IMR-90 (cell line): Measurements from ENCODE around the gene ITPR2. TPM values are rescaled to one million over a fixed set of nuclear protein-coding genes. Genes with fewer than 3 reads are reported as not detected.
A peak's percentile ranks its signal among the peaks of the same experiment; 100 is the strongest.

ENCODE experiments used
- ATAC-seq: fragments of 200-7000 bp; cut with Tn5 transposase; 2 replicates; pipeline ENCODE4 v1.9.1; 2020; ENCODE audit warnings: low read depth, mild to moderate bottlenecking, moderate library complexity
- BruUV-seq: library from RNA; stranded (reverse); fragments of 400-500 nt; replicated peaks from 2 replicates; lab custom pipeline; 2021; lab: Mats Ljungman, UMichigan
- CTCF ChIA-PET: fragments of 300-600 bp; formaldehyde crosslinking; extraction: SDS; loops from one replicate; lab custom pipeline; 2021; ENCODE audit warnings: antibody characterized with exemption; lab: Yijun Ruan, JAX
- POLR2A ChIA-PET: fragments of 300-600 bp; sonication (Branson Sonifier 250); formaldehyde crosslinking; loops from one replicate; lab custom pipeline; 2022; ENCODE audit warnings: antibody characterized with exemption; ENCODE audit not compliant: unreplicated experiment; lab: Charles Lee
- DNase-seq: peaks from one replicate; pipeline ENCODE4 v3.0.0; 2013
- H2AFZ ChIP-seq: replicated peaks from 2 replicates; pipeline ENCODE3; 2013; ENCODE audit warnings: low read length, mild to moderate bottlenecking; ENCODE audit not compliant: poor library complexity
- H2AK5ac ChIP-seq: 2 replicates; pipeline ENCODE4 v1.6.1; 2013; ENCODE audit warnings: low read depth, low read length, inconsistent platforms
- H2AK9ac ChIP-seq: replicated peaks from 2 replicates; pipeline ENCODE3; 2013; ENCODE audit warnings: mild to moderate bottlenecking, low read depth, low read length, moderate library complexity; ENCODE audit not compliant: poor library complexity
- H2BK120ac ChIP-seq: 2 replicates; pipeline ENCODE4 v1.6.1; 2013; ENCODE audit warnings: low read depth, low read length, inconsistent platforms
- H2BK15ac ChIP-seq: 3 replicates; pipeline ENCODE4 v1.6.1; 2013; ENCODE audit warnings: low read depth, low read length, inconsistent platforms
- H2BK20ac ChIP-seq: 2 replicates; pipeline ENCODE4 v1.6.1; 2013; ENCODE audit warnings: low read depth, mild to moderate bottlenecking, inconsistent platforms, low read length, moderate library complexity
- H2BK5ac ChIP-seq: 2 replicates; pipeline ENCODE4 v1.6.1; 2013; ENCODE audit warnings: mild to moderate bottlenecking, low read depth, low read length, inconsistent platforms; ENCODE audit not compliant: poor library complexity, severe bottlenecking
- H3K14ac ChIP-seq: replicated peaks from 2 replicates; pipeline ENCODE4 v1.6.1; 2013; ENCODE audit warnings: low read depth, low read length, inconsistent platforms
- H3K18ac ChIP-seq: 2 replicates; pipeline ENCODE4 v1.6.1; 2013; ENCODE audit warnings: low read depth, low read length, control low read depth
- H3K23ac ChIP-seq: 2 replicates; pipeline ENCODE4 v1.6.1; 2013; ENCODE audit warnings: low read depth, low read length, inconsistent platforms
- H3K27ac ChIP-seq: 2 replicates; pipeline ENCODE4 v1.5.1; 2013; ENCODE audit warnings: mild to moderate bottlenecking, control low read depth, low read length; ENCODE audit not compliant: insufficient read depth
- H3K27me3 ChIP-seq: 2 replicates; pipeline ENCODE4 v1.6.1; 2013; ENCODE audit warnings: low read length; ENCODE audit not compliant: control insufficient read depth, insufficient read depth
- H3K36me3 ChIP-seq: 2 replicates; pipeline ENCODE4 v1.6.1; 2013; ENCODE audit warnings: low read length, mixed read lengths; ENCODE audit not compliant: control insufficient read depth, insufficient read depth
- H3K4ac ChIP-seq: 2 replicates; pipeline ENCODE4 v1.6.1; 2013; ENCODE audit warnings: low read depth, low read length, inconsistent platforms
- H3K4me1 ChIP-seq: 2 replicates; pipeline ENCODE4 v1.6.1; 2013; ENCODE audit warnings: low read length, mixed read lengths; ENCODE audit not compliant: control insufficient read depth, insufficient read depth
- H3K4me2 ChIP-seq: 2 replicates; pipeline ENCODE4 v1.6.1; 2013; ENCODE audit warnings: low read depth, mild to moderate bottlenecking, control low read depth, low read length, moderate library complexity
- H3K4me3 ChIP-seq: 2 replicates; pipeline ENCODE4 v1.5.1; 2013; ENCODE audit warnings: low read depth, mild to moderate bottlenecking, control low read depth, low read length, moderate library complexity; ENCODE audit not compliant: insufficient read depth
- H3K56ac ChIP-seq: 2 replicates; pipeline ENCODE4 v1.6.1; 2013; ENCODE audit warnings: low read length, inconsistent platforms; ENCODE audit not compliant: insufficient read depth; ENCODE audit errors: extremely low read depth
- H3K79me1 ChIP-seq, 2 experiments: 2 replicates each; pipeline ENCODE4 v1.6.1; 2013; ENCODE audit warnings: low read length in 2 of 2, inconsistent platforms in 1 of 2, low read depth in 1 of 2
- H3K9ac ChIP-seq: 2 replicates; pipeline ENCODE4 v1.6.1; 2013; ENCODE audit warnings: low read depth, low read length, control low read depth
- H3K9me1 ChIP-seq: 2 replicates; pipeline ENCODE4 v1.6.1; 2013; ENCODE audit warnings: low read length, inconsistent platforms; ENCODE audit not compliant: insufficient read depth
- H3K9me3 ChIP-seq: 2 replicates; pipeline ENCODE4 v1.6.1; 2013; ENCODE audit warnings: low read length; ENCODE audit not compliant: control insufficient read depth, insufficient read depth
- H4K20me1 ChIP-seq: 2 replicates; pipeline ENCODE4 v1.6.1; 2013; ENCODE audit warnings: low read length, inconsistent platforms; ENCODE audit not compliant: insufficient read depth
- H4K5ac ChIP-seq: 2 replicates; pipeline ENCODE4 v1.6.1; 2013; ENCODE audit warnings: mild to moderate bottlenecking, low read depth, low read length, control low read depth
- H4K8ac ChIP-seq, 2 experiments: 2 replicates each; pipeline ENCODE4 v1.6.1; 2013; ENCODE audit warnings: low read depth in 2 of 2, low read length in 2 of 2, control low read depth in 1 of 2, inconsistent platforms in 1 of 2
- H4K91ac ChIP-seq: 2 replicates; pipeline ENCODE4 v1.6.1; 2013; ENCODE audit warnings: low read depth, low read length, inconsistent platforms; ENCODE audit not compliant: insufficient read depth
- CEBPB ChIP-seq: IDR thresholded peaks from 2 replicates; pipeline ENCODE4 v1.6.1; 2012; ENCODE audit warnings: low read depth, low read length, improper control_type of control experiment
- FOS ChIP-seq: fragments of 150-350 bp; IDR thresholded peaks from 2 replicates; pipeline ENCODE4 v1.6.1; 2016; ENCODE audit warnings: low read depth, low read length
- MAFK ChIP-seq: IDR thresholded peaks from 2 replicates; pipeline ENCODE4 v1.6.1; 2012; ENCODE audit warnings: low read depth, low read length, improper control_type of control experiment
- RFX5 ChIP-seq: IDR thresholded peaks from 2 replicates; pipeline ENCODE4 v1.8.0; 2012; ENCODE audit warnings: low read depth, mild to moderate bottlenecking, low read length, moderate library complexity
- WGBS, 2 experiments: methylation state at CpG; one replicate each; pipeline versions ENCODE4 v1.1.5 to v1.1.7; 2013; ENCODE audit warnings: missing lambda C conversion rate in 2 of 2; ENCODE audit not compliant: insufficient read length in 1 of 2; ENCODE audit errors: extremely low coverage in 2 of 2; 5-methylcytosine and 5-hydroxymethylcytosine counted together
- dilution Hi-C: fragments of 300-500 bp; cut with HindIII; formaldehyde crosslinking; loops from one replicate; pipeline ENCODE4 v1.14.3; 2018; ENCODE audit warnings: low sequenced_read_pairs; ENCODE audit not compliant: unreplicated experiment
- in situ Hi-C: fragments of 300-500 bp; cut with MboI; formaldehyde crosslinking; loops from 3 replicates; pipeline ENCODE4 v1.14.3; 2019; ENCODE audit warnings: low sequenced_read_pairs, inconsistent platforms, mixed read lengths
- intact Hi-C: fragments of 100-400 bp; cut with micrococcal nuclease; formaldehyde crosslinking; loops from 2 replicates; pipeline ENCODE4 v1.10.0; 2022
- polyA plus RNA-seq, 3 experiments: library from polyadenylated mRNA; depleted of rRNA; stranded (reverse); fragments of >200 nt; gene quantifications; 2 replicates each; pipeline ENCODE4 v1.2.3, GENCODE V29; 2012; ENCODE audit warnings: low replicate concordance in 1 of 3
- total RNA-seq: library from RNA; depleted of rRNA; stranded (reverse); fragments of >200 nt; gene quantifications from 2 replicates; pipeline ENCODE4 v1.2.3, GENCODE V29; 2012
- TF ChIP-seq, protein P1 (sequence below): fragments of 150-350 bp; IDR thresholded peaks from 2 replicates; pipeline ENCODE4 v1.6.1; 2016; ENCODE audit warnings: low read depth, mild to moderate bottlenecking, low read length, moderate library complexity, borderline replicate concordance

The ITPR2 gene
- total and polyA plus RNA-seq, 2 of the 4 experiments (the other 2 are of a cell fraction), result 1.2 to 9.0 TPM

DNA sequence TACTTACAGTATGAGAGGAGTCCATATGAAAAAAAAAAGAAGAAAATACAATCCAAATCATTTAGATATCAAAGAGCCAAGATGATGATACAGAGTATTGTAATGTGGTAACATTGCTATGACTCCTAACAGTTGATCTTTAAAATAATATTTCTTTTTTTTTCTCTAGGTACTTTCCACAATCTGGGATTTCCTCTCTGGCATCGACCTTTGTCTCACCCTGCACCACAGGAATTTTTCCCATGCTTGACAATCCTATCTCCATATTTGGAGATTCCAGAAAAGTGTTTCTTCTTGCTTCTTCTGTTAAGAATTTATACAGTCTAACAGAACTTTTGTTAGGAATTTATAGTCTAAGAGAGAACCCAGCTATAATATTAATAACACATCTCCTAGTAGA, 184.4 kb downstream of the ITPR2 start:
- no peaks in the 10 kb centered on the region for H3K79me1 ChIP-seq
- peaks cover 11% of the 10 kb centered on the region for H3K4me1 ChIP-seq
- no peak overlapping the region for H3K18ac ChIP-seq
- CTCF ChIA-PET, result no interaction called here
- H3K56ac ChIP-seq, result no peak overlapping the region
- H3K4me3 ChIP-seq, result no peak overlapping the region
- no peak overlapping the region for H2AFZ ChIP-seq
- H3K27ac ChIP-seq, result no peak overlapping the region
- peaks cover 6% of the 10 kb centered on the region; the same call in 1 of the 2 replicates for H3K9me1 ChIP-seq
- H4K20me1 ChIP-seq, result no peaks in the 10 kb centered on the region
- no peak overlapping the region for H2BK15ac ChIP-seq
- H3K9me3 ChIP-seq, result no peaks in the 10 kb centered on the region
- intact Hi-C loops (no loop called here), dilution Hi-C loops (no loop called here), in situ Hi-C loops (no loop called here)
- no peaks in the 10 kb centered on the region for H3K27me3 ChIP-seq
- no peak overlapping the region for H2BK120ac ChIP-seq
- H4K91ac ChIP-seq, result no peak overlapping the region
- BruUV-seq, result no TSS peak
- no peak overlapping the region for H2AK5ac ChIP-seq
- peak; percentile 95 for DNase-seq
- H4K8ac ChIP-seq, result peak overlapping the region in 1 of 2 experiments; percentile 96; a peak in 2 of 4 replicates
- H2BK20ac ChIP-seq, result no peak overlapping the region
- POLR2A ChIA-PET, result interaction anchor here (0.7 kb wide), 1 partner anchor 484 kb away, joined by 5 read pairs; no protein-coding TSS in a partner anchor
- no peaks in the 10 kb centered on the region for H3K36me3 ChIP-seq
- ATAC-seq, result peak; percentile 83
- TF ChIP-seq FOS (0 out of 2 replicates have a peak, but pooled peaks have one; percentile 27), MAFK (no peak), RFX5 (no peak), CEBPB (0 out of 2 replicates have a peak, but pooled peaks have one; percentile 13)
- TF ChIP-seq, protein P1, sequence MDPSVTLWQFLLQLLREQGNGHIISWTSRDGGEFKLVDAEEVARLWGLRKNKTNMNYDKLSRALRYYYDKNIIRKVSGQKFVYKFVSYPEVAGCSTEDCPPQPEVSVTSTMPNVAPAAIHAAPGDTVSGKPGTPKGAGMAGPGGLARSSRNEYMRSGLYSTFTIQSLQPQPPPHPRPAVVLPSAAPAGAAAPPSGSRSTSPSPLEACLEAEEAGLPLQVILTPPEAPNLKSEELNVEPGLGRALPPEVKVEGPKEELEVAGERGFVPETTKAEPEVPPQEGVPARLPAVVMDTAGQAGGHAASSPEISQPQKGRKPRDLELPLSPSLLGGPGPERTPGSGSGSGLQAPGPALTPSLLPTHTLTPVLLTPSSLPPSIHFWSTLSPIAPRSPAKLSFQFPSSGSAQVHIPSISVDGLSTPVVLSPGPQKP, result no peak
- H3K4ac ChIP-seq, result no peak overlapping the region
- WGBS, 2 experiments, result no CpG with 5 or more reads among the region's 1 CpG
- no peak overlapping the region for H3K4me2 ChIP-seq
- H2BK5ac ChIP-seq, result peak overlapping the region; percentile 95
- no peak overlapping the region for H3K14ac ChIP-seq
- H3K9ac ChIP-seq, result no peak overlapping the region
- H2AK9ac ChIP-seq, result no peak overlapping the region
- no peak overlapping the region for H3K23ac ChIP-seq
- H4K5ac ChIP-seq, result no peak overlapping the region
